Osteocyte (in vitro differentiated cells): Measurements from ENCODE around the gene BRD3. TPM values are rescaled to one million over a fixed set of nuclear protein-coding genes. Genes with fewer than 3 reads are reported as not detected.
A peak's percentile ranks its signal among the peaks of the same experiment; 100 is the strongest.

Experiments used
- DNase-seq: peaks from one replicate; pipeline ENCODE4 v3.0.0; 2021; ENCODE audit warnings: mixed read lengths; ENCODE audit not compliant: unreplicated experiment; ENCODE audit errors: extremely low spot score
- H3K27ac Mint-ChIP-seq: one replicate; pipeline ENCODE4 v1.8.0; 2021; ENCODE audit warnings: mild to moderate bottlenecking, mixed read lengths; ENCODE audit not compliant: unreplicated experiment
- H3K27me3 Mint-ChIP-seq: one replicate; pipeline ENCODE4 v1.8.0; 2021; ENCODE audit warnings: mixed read lengths; ENCODE audit not compliant: unreplicated experiment
- H3K36me3 Mint-ChIP-seq: one replicate; pipeline ENCODE4 v1.8.0; 2021; ENCODE audit warnings: mixed read lengths; ENCODE audit not compliant: unreplicated experiment
- H3K4me1 Mint-ChIP-seq: one replicate; pipeline ENCODE4 v1.8.0; 2021; ENCODE audit warnings: mixed read lengths; ENCODE audit not compliant: unreplicated experiment
- H3K4me3 Mint-ChIP-seq: one replicate; pipeline ENCODE4 v1.8.0; 2021; ENCODE audit warnings: mild to moderate bottlenecking, moderate library complexity, mixed read lengths; ENCODE audit not compliant: unreplicated experiment
- H3K9me3 Mint-ChIP-seq: one replicate; pipeline ENCODE4 v1.8.0; 2021; ENCODE audit warnings: mixed read lengths; ENCODE audit not compliant: unreplicated experiment
- CTCF ChIP-seq: fragments of 200-600 bp; sonication (generic); IDR thresholded peaks from 2 replicates; pipeline ENCODE4 v1.5.0; 2021; ENCODE audit warnings: antibody characterized with exemption, mild to moderate bottlenecking, moderate library complexity
- total RNA-seq: library from RNA; stranded (reverse); gene quantifications from 2 replicates; pipeline ENCODE4 v1.2.1, GENCODE V29; 2021

BRD3 gene
- total RNA-seq, 1 donor from 2014 or later, result 56.2 TPM

DNA sequence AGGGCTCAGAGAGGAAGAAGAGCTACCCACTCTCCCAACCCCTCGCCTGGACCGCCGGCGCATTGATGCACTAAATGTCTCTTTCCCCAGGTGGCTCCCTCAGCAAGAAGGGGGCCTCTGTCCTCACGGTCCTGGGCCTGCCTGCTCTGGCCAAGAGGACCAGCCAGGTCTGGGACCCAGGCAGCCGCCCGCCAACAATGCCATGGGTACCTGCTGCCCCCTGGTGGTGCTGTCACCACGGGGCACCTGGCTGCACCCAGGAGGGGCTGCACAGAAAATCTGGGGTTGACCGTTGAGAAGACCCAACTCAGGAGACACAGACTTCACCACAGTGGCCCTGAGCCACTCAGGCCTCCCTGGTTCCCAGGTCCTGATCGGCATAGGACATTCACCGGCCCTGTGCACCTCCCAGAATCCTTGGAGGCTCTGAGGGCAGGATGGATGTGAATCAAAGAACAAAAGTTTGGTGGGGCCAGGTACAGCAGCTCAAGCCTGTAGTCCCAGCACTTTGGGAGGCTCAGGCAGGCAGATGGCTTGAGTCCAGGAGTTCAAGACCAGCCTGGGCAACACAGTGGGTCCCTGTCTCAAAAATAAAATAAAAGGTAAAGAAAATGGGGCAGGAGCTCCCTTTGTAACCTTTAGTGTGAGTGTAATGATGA lies 73.3 kb downstream of the BRD3 start:
- DNase-seq, result peak; percentile 94
- peak; percentile 98 for TF ChIP-seq CTCF
- Mint-ChIP-seq H3K36me3 (no peaks in the 10 kb centered on the region), H3K9me3 (no peaks in the 10 kb centered on the region), H3K27me3 (no peaks in the 10 kb centered on the region), H3K27ac (no peak overlapping the region), H3K4me1 (peaks cover 24% of the 10 kb centered on the region), H3K4me3 (peak overlapping the region; percentile 14)

DNA sequence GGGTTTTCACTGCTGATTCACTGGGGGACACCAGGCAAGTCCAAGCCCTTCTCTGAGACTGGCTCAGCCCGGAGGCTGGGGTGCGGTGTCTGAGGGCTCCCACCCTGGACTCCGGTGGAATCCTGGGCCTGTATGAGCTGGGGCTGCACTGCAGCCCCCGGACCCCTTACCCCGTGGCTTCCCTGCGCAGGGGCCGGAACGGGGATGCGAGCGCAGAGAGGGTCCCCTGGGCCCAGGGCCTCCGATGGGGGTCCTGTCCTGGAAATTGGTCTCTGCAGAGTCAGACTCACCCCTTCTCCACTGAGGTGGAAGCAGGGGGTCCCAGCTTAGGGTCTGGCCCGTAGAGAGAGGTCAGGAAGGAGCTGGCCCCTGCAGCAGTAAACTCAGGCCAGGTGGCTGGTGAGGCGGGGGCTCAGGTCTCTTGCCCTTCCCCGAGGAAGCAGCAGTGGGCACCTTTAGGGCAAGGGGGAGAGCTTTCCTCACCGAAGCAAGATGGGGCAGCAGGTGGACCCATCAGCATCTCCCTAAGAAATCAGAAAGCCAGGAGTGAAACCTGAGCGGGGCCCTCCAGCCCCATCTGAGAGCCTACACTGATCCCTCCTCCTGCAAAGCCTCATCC lies 74.1 kb downstream of the BRD3 start:
- Mint-ChIP-seq H3K9me3 (no peaks in the 10 kb centered on the region), H3K36me3 (no peaks in the 10 kb centered on the region), H3K4me1 (peaks cover 25% of the 10 kb centered on the region), H3K4me3 (peak overlapping the region; percentile 73), H3K27me3 (no peaks in the 10 kb centered on the region), H3K27ac (peak overlapping the region; percentile 50)
- no peak for TF ChIP-seq CTCF
- no peak for DNase-seq

DNA sequence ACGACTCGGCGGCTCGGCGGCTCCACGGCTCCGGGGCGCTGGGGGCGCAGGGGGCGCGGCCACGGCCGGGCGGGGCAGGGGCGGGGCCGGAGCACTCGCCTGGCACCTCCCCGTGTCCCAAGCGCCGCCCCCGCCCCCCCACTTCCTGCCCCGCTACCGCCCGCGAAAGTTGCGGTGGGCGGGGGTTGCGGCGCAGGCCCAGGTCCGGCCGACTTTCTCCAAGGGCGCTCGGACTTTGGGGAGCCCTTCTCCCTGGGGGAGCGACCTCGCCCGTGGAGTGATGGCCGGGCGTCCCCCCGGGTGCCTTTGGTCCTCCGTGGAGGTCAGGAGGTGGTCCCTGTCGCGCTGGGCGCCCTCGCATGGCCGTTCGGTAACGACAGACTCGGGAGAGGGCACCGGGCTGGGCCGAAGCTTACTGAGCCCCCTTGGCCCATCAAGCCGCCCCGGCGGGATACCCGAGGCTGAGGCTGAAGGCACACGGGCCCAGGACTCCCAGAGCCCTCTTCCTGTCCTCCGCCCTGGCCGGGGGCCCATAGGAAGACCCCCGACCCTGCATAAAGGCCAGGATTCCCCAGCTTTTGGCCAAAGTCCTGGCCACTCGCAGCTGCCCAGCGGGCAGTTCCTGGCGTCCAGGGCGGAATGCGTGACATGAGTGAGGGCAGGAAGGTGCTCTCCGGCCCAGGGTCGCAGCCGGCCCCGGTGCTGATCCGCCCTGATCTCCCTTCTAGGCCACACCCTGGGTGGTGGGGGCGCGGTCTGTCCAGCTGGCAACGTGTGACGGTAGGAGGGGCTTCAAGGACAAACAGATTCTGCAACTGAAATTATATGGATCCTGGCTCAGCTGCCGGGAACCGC lies 74.8 kb downstream of the BRD3 start:
- Mint-ChIP-seq H3K27me3 (no peaks in the 10 kb centered on the region), H3K36me3 (no peaks in the 10 kb centered on the region), H3K27ac (peak overlapping the region; percentile 50), H3K4me1 (peaks cover 25% of the 10 kb centered on the region), H3K4me3 (peak overlapping the region; percentile 73), H3K9me3 (no peaks in the 10 kb centered on the region)
- peak; percentile 88 for DNase-seq
- TF ChIP-seq CTCF, result peak; percentile 64

GRCh38 chr9:133991964-133992779 lies 75.7 kb downstream of the BRD3 start, which contains the start of gene VAV2:
Gene VAV2, minus strand, starts transcription at chr9:133992324. Its CDS starts 46 bp downstream, at chr9:133992278.
- TF ChIP-seq CTCF, result no peak
- Mint-ChIP-seq H3K4me1 (peaks cover 29% of the 10 kb centered on the region), H3K4me3 (peak within 1 kb of the TSS; percentile 79), H3K36me3 (no peaks in the 10 kb centered on the region), H3K9me3 (no peaks in the 10 kb centered on the region), H3K27me3 (no peaks in the 10 kb centered on the region), H3K27ac (peak within 1 kb of the TSS; percentile 90)
- DNase-seq, result peak; percentile 86
